ENCODE data around the gene SLC35F1.

Gene SLC35F1

DNA sequence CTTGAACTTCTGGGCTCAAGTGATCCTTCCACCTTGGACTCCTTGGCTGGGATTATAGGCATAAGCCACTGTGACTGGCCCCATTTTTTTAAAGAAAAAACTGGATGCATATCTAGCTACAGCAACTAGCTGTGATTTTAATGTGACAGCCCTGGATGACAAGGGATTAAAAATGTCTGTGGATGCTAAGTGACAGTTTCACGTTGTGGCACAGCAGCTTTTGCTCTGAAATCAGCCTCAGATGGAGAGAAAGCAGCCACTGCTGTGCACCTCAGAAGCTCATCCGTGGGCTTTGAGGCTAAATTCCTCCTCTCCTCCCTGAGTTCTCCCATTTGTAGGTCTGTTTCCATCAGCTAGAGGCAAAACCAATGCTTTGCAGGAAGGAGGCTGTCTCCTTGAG is 195.3 kb downstream of the SLC35F1 start:
- Histone ChIP-seq H3K79me2 (ENCODE audit: insufficient read depth, low read depth) (no peaks in the 10 kb centered on the region), H2AFZ (ENCODE audit: low read depth) (no peak overlapping the region), H3K36me3 (ENCODE audit: insufficient read depth) (no peaks in the 10 kb centered on the region), H3K4me2 (no peak overlapping the region), H3K27me3 (ENCODE audit: insufficient read depth, low read depth) (no peaks in the 10 kb centered on the region), H3K27ac (no peak overlapping the region), H3K9ac (no peak overlapping the region), H3K4me3 (IDR thresholded peaks at IDR 0.05; ENCODE audit: insufficient read depth, low read depth, low read length) (no peak overlapping the region), H3K4me1 (ENCODE audit: low read depth, poor library complexity, severe bottlenecking) (no peaks in the 10 kb centered on the region), H4K20me1 (ENCODE audit: insufficient read depth) (no peaks in the 10 kb centered on the region)
- TF ChIP-seq, protein P1, sequence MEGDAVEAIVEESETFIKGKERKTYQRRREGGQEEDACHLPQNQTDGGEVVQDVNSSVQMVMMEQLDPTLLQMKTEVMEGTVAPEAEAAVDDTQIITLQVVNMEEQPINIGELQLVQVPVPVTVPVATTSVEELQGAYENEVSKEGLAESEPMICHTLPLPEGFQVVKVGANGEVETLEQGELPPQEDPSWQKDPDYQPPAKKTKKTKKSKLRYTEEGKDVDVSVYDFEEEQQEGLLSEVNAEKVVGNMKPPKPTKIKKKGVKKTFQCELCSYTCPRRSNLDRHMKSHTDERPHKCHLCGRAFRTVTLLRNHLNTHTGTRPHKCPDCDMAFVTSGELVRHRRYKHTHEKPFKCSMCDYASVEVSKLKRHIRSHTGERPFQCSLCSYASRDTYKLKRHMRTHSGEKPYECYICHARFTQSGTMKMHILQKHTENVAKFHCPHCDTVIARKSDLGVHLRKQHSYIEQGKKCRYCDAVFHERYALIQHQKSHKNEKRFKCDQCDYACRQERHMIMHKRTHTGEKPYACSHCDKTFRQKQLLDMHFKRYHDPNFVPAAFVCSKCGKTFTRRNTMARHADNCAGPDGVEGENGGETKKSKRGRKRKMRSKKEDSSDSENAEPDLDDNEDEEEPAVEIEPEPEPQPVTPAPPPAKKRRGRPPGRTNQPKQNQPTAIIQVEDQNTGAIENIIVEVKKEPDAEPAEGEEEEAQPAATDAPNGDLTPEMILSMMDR (conservative IDR thresholded peaks at IDR 0.05; ENCODE audit: low read depth, low read length): no peak

DNA sequence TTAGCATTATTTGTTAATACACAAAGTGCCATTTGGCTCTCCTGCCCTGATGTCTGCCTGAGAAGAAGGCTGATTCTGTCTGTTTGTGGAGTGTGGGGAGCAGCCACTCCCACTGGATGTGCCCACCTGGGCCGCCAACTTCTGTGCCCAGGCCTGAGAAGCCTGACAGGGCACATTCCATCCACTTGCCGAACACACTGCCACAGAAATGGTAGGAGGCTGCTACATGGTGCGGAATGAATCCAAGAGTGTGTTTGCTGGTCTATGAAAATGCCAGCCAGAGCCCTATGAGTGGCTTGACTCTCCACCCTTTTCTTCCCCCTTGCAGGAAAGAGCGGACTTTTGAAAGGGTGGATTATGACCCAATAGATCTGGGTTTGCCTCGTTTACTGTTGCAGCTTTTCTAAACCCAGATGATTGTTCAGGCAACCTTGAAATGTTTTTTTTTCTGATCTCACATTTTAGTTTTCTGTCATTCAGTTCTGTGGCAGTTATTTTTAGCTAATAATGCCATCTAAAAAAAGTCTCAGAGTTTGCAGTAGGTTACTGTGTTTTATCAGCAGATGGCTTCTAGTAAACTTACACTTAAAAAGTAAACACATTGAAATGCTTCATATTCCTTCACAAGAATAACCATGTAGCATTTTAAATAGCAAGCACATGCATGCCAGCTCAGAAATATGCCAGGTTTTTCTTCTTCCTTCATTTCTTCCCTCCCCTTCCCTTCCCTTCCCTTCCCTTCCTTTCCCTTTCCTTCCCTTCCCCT is 196.5 kb downstream of the SLC35F1 start:
- no peak overlapping the region for H3K4me2 ChIP-seq
- H3K9ac ChIP-seq: no peak overlapping the region
- no peaks in the 10 kb centered on the region for H3K79me2 ChIP-seq (ENCODE audit: insufficient read depth, low read depth)
- no peaks in the 10 kb centered on the region for H4K20me1 ChIP-seq (ENCODE audit: insufficient read depth)
- H3K27ac ChIP-seq: no peak overlapping the region
- no peaks in the 10 kb centered on the region for H3K27me3 ChIP-seq (ENCODE audit: insufficient read depth, low read depth)
- no peak overlapping the region for H2AFZ ChIP-seq (ENCODE audit: low read depth)
- TF ChIP-seq, protein P1 (conservative IDR thresholded peaks at IDR 0.05; ENCODE audit: low read depth, low read length): no peak
- H3K4me1 ChIP-seq (ENCODE audit: low read depth, poor library complexity, severe bottlenecking): no peaks in the 10 kb centered on the region
- H3K4me3 ChIP-seq (IDR thresholded peaks at IDR 0.05; ENCODE audit: insufficient read depth, low read depth, low read length): no peak overlapping the region
- H3K36me3 ChIP-seq (ENCODE audit: insufficient read depth): no peaks in the 10 kb centered on the region

DNA sequence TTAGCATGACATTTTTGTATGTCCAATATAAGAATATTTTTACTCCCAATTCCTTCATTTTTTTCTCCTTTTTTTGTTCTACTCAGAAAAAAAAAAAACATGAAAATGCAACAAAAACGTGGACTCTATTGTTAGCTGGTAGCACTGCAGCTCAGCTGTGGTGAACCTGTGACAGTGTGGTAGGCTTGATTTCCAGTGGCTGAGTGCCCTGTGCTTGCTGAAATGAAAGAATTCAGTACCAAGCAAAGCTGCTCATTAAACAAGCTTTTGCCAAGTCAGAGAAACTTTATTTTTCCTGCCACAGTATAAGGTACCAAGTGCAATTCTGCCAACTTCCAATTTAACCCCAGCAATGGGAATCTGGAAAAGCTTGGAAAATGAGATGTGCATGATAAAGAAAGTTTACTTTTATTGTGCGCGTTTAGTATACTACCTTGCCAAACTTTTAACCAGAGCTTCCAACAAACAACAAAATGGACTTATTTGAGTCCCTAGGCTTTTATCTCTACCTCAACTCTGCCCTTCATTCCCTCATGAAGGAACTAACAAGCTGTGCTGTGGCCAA is 215.2 kb downstream of the SLC35F1 start:
- Histone ChIP-seq H3K27ac (no peak overlapping the region), H3K36me3 (ENCODE audit: insufficient read depth) (no peaks in the 10 kb centered on the region), H3K4me1 (ENCODE audit: low read depth, poor library complexity, severe bottlenecking) (no peaks in the 10 kb centered on the region), H3K9ac (no peak overlapping the region), H2AFZ (ENCODE audit: low read depth) (no peak overlapping the region), H3K27me3 (ENCODE audit: insufficient read depth, low read depth) (no peaks in the 10 kb centered on the region), H4K20me1 (ENCODE audit: insufficient read depth) (no peaks in the 10 kb centered on the region), H3K4me3 (IDR thresholded peaks at IDR 0.05; ENCODE audit: insufficient read depth, low read depth, low read length) (no peak overlapping the region), H3K4me2 (no peak overlapping the region), H3K79me2 (ENCODE audit: insufficient read depth, low read depth) (no peaks in the 10 kb centered on the region)
- TF ChIP-seq, protein P1 (conservative IDR thresholded peaks at IDR 0.05; ENCODE audit: low read depth, low read length): no peak

DNA sequence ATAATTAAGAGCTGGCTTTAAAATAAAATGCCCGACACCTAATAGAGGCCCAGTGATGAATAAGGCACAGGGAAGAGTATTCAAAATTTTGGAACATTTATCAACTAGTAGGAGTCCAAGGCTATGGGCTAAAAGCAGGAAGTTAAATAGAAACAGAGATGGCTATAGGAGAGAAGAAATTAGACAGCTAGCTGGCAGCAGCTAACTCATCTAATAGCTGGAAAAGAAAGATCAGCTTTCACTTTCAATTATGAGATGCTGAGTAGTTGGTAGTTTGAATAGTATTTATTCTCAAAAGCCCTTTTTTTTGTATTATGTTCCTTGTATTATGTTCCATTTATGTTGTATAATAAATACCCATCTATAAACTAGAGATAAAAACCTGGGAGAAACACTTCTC is 215.7 kb downstream of the SLC35F1 start:
- H4K20me1 ChIP-seq (ENCODE audit: insufficient read depth): no peaks in the 10 kb centered on the region
- no peaks in the 10 kb centered on the region for H3K27me3 ChIP-seq (ENCODE audit: insufficient read depth, low read depth)
- H3K4me1 ChIP-seq (ENCODE audit: low read depth, poor library complexity, severe bottlenecking): no peaks in the 10 kb centered on the region
- H3K27ac ChIP-seq: no peak overlapping the region
- TF ChIP-seq, protein P1 (conservative IDR thresholded peaks at IDR 0.05; ENCODE audit: low read depth, low read length): no peak
- no peaks in the 10 kb centered on the region for H3K36me3 ChIP-seq (ENCODE audit: insufficient read depth)
- no peak overlapping the region for H2AFZ ChIP-seq (ENCODE audit: low read depth)
- H3K4me3 ChIP-seq (IDR thresholded peaks at IDR 0.05; ENCODE audit: insufficient read depth, low read depth, low read length): no peak overlapping the region
- H3K79me2 ChIP-seq (ENCODE audit: insufficient read depth, low read depth): no peaks in the 10 kb centered on the region
- H3K4me2 ChIP-seq: no peak overlapping the region
- H3K9ac ChIP-seq: no peak overlapping the region

Measured in KMS-11 (cell line).